HEK293T (cell line): ENCODE measurements around the gene CSF2RB.

Experiments
- CTCF ChIA-PET: fragments of 350-600 bp; formaldehyde crosslinking; extraction: SDS; loops from one replicate; lab custom pipeline; 2021; ENCODE audit warnings: antibody characterized with exemption, inconsistent platforms; lab: Yijun Ruan, JAX
- POLR2A ChIA-PET: fragments of 350-600 bp; formaldehyde crosslinking; extraction: SDS; loops from one replicate; lab custom pipeline; 2020; ENCODE audit warnings: antibody characterized with exemption, inconsistent platforms; lab: Yijun Ruan, JAX
- DNase-seq: peaks from one replicate; pipeline ENCODE4 v3.0.0; 2012; ENCODE audit warnings: mixed read lengths; ENCODE audit errors: extremely low spot score
- ARNT ChIP-seq: fragments of 450-650 bp; IDR thresholded peaks from 2 replicates; pipeline ENCODE4 v1.6.1; 2017; ENCODE audit warnings: mild to moderate bottlenecking
- BHLHE40 ChIP-seq: fragments of 450-650 bp; IDR thresholded peaks from 2 replicates; pipeline ENCODE4 v1.6.1; 2016; ENCODE audit warnings: mild to moderate bottlenecking, moderate library complexity, borderline replicate concordance
- CTBP1 ChIP-seq: fragments of 450-650 bp; IDR thresholded peaks from 2 replicates; pipeline ENCODE4 v1.6.1; 2016; ENCODE audit warnings: borderline replicate concordance
- ELF4 ChIP-seq: fragments of 450-650 bp; IDR thresholded peaks from 2 replicates; pipeline ENCODE4 v1.6.1; 2017; ENCODE audit warnings: antibody characterized with exemption
- FOXA1 ChIP-seq: fragments of 450-650 bp; IDR thresholded peaks from 2 replicates; pipeline ENCODE4 v1.6.1; 2016; ENCODE audit warnings: mild to moderate bottlenecking
- FOXK2 ChIP-seq: fragments of 450-650 bp; IDR thresholded peaks from 2 replicates; pipeline ENCODE4 v1.6.1; 2016; ENCODE audit warnings: mild to moderate bottlenecking
- FOXM1 ChIP-seq: fragments of 450-650 bp; IDR thresholded peaks from 2 replicates; pipeline ENCODE4 v1.6.1; 2017; ENCODE audit warnings: mild to moderate bottlenecking, borderline replicate concordance
- HDGF ChIP-seq: fragments of 450-650 bp; IDR thresholded peaks from 2 replicates; pipeline ENCODE4 v1.6.1; 2017; ENCODE audit warnings: antibody characterized with exemption, borderline replicate concordance
- L3MBTL2 ChIP-seq: fragments of 450-650 bp; conservative IDR thresholded peaks from 2 replicates; pipeline ENCODE4 v1.6.1; 2016; ENCODE audit warnings: mild to moderate bottlenecking
- LEF1 ChIP-seq: fragments of 450-650 bp; IDR thresholded peaks from 2 replicates; pipeline ENCODE4 v1.6.1; 2017; ENCODE audit warnings: mild to moderate bottlenecking, borderline replicate concordance
- NFRKB ChIP-seq: fragments of 450-650 bp; IDR thresholded peaks from 2 replicates; pipeline ENCODE4 v1.6.1; 2016; ENCODE audit warnings: mild to moderate bottlenecking, moderate library complexity
- SP1 ChIP-seq: fragments of 450-650 bp; IDR thresholded peaks from 2 replicates; pipeline ENCODE4 v1.6.1; 2017
- SUZ12 ChIP-seq: fragments of 450-650 bp; IDR thresholded peaks from 2 replicates; pipeline ENCODE4 v1.6.1; 2016; ENCODE audit warnings: mild to moderate bottlenecking
- TARDBP ChIP-seq: fragments of 450-650 bp; IDR thresholded peaks from 2 replicates; pipeline ENCODE4 v1.6.1; 2016
- ZNF384 ChIP-seq: fragments of 450-650 bp; IDR thresholded peaks from 2 replicates; pipeline ENCODE4 v1.6.1; 2016
- TF ChIP-seq, protein P1 (sequence below): fragments of 450-650 bp; IDR thresholded peaks from 2 replicates; pipeline ENCODE4 v1.6.1; 2016

CSF2RB gene

DNA sequence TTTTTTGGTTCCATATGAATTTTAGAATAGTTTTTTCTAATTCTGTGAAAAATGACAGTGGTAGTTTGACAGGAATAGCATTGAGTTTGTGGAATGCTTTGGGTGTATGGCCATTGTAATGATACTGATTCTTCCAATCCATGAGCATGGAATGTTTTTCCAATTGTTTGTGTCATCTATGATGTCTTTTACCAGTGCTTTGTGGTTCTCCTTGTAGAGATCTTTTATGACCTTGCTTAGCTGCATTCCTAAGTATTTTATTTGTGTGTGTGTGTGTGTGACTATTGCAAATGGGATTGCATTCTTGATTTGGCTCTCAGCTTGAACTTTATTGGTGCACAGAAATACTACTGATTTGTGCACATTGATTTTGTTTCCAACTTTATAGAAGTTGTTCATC is 3.0 kb upstream of the CSF2RB start:
- DNase-seq = no peak
- CTCF ChIA-PET = no interaction called here
- no peak for TF ChIP-seq ELF4
- no peak for TF ChIP-seq ZNF384
- TF ChIP-seq FOXK2 = no peak
- TF ChIP-seq FOXM1 = no peak
- TF ChIP-seq L3MBTL2 = no peak
- no peak for TF ChIP-seq CTBP1
- no peak for TF ChIP-seq TARDBP
- TF ChIP-seq ARNT = no peak
- no peak for TF ChIP-seq SUZ12
- no peak for TF ChIP-seq BHLHE40
- TF ChIP-seq FOXA1 = no peak
- TF ChIP-seq HDGF = no peak
- POLR2A ChIA-PET = no interaction called here

DNA sequence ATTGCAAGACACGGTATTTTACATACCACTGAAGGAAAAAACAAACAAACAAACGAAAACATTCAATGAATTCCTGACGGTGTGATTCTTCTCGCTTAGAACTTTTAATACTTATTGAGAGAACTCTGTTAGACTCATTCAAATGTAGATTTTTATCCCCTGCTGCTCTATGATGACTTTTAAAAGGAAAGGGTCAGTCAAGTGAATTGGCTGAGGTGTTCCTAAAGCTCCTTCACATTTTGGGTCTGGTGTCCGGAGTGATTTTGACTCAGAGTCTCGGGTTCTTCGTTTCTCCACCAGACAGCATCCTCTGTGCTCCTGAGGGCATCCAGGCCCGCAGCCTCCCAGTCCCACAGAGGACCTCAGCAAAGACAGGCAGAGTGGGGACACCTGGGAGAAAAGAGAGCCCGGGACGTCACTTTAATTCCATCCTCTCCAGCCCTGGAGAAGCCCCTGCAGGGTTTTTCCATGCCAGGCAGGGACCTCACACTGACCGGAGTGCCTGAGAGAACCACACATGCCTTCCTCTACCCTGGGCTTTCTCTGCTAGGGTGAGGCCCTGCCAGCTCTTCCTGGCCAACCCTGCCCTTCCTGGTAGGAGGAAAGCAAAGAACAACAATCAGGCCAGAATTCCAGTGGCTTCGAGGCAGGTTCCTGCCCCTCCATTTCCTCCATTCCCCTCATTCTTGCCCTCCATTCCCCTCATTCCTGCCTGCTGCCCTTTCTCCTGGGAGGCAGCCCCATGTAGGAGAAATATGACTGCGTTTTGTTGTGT is 1.4 kb upstream of the CSF2RB start:
- CTCF ChIA-PET = no interaction called here
- no peak for DNase-seq
- TF ChIP-seq SP1 = no peak
- no peak for TF ChIP-seq ELF4
- TF ChIP-seq ZNF384 = no peak
- TF ChIP-seq HDGF = no peak
- TF ChIP-seq ARNT = no peak
- TF ChIP-seq, protein P1, sequence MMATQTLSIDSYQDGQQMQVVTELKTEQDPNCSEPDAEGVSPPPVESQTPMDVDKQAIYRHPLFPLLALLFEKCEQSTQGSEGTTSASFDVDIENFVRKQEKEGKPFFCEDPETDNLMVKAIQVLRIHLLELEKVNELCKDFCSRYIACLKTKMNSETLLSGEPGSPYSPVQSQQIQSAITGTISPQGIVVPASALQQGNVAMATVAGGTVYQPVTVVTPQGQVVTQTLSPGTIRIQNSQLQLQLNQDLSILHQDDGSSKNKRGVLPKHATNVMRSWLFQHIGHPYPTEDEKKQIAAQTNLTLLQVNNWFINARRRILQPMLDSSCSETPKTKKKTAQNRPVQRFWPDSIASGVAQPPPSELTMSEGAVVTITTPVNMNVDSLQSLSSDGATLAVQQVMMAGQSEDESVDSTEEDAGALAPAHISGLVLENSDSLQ = no peak
- no peak for TF ChIP-seq LEF1
- TF ChIP-seq TARDBP = no peak
- TF ChIP-seq FOXK2 = no peak
- no peak for TF ChIP-seq NFRKB
- no peak for TF ChIP-seq FOXM1
- TF ChIP-seq SUZ12 = no peak
- TF ChIP-seq FOXA1 = no peak
- no peak for TF ChIP-seq L3MBTL2
- TF ChIP-seq CTBP1 = no peak
- TF ChIP-seq BHLHE40 = no peak
- POLR2A ChIA-PET = no interaction called here

DNA sequence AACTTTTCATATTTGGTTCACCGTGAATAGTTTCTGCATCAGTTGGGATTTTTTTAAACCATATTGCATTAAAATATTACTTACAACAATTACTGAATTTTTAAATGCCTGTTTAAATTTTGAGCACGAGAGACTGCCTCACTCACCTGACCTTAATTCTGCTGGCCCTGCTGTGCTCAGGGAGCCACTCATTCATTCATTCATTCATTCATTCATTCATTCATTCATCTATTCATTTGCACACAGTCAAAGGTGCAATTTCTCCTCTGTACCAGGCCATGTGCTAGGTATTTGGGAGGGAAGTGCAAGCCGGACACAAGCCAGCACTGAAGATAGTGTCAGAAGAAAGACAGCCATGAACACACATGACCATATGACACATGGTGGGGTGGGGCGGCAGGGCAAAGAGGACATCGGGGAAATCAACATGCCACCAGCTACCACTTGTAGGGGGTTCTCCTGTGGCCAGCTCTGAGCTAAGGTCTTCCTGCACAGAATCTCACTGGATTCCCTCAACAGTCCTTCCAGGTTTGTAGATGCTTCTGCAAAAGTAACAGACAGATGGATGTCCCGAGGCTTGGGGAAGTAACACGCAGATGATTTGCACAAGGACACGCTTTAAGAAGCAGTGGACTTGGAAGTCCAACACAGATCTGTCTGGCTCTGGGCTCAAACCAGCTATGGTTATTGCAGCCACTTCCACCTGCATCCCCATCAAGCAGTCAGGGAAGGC is 568 bp upstream of the CSF2RB start:
- no peak for DNase-seq
- TF ChIP-seq L3MBTL2 (no peak), SUZ12 (no peak), NFRKB (no peak), FOXM1 (no peak), HDGF (no peak), BHLHE40 (no peak), FOXK2 (no peak), LEF1 (no peak), ELF4 (no peak), CTBP1 (no peak), TARDBP (no peak), ZNF384 (no peak), FOXA1 (no peak), ARNT (no peak), SP1 (no peak)
- TF ChIP-seq, protein P1 = no peak
- ChIA-PET POLR2A (no interaction called here), CTCF (no interaction called here)

DNA sequence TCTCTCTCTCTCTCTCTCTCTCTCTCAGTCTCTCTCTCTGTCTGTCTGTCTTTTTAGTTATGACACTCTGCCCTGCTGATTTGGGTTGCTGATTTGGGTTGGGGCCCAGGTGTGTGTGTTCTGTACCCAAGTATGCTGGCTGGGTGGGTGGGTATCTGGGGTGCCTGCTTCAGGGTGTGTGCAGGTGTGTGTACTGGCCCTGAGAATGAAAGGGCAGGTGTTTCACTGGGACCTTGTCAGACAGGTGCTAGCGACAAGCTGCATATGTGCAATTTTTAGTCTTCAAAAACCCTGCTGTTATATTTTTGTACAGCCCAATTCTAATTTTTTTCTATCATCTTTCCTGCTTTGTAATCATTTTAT is 943 bp downstream of the CSF2RB start:
- ChIA-PET POLR2A (no interaction called here), CTCF (no interaction called here)
- TF ChIP-seq CTBP1 (no peak), TARDBP (no peak), FOXA1 (no peak), ZNF384 (no peak), ELF4 (no peak), FOXK2 (no peak)
- TF ChIP-seq, protein P1 = no peak
- DNase-seq = no peak

DNA sequence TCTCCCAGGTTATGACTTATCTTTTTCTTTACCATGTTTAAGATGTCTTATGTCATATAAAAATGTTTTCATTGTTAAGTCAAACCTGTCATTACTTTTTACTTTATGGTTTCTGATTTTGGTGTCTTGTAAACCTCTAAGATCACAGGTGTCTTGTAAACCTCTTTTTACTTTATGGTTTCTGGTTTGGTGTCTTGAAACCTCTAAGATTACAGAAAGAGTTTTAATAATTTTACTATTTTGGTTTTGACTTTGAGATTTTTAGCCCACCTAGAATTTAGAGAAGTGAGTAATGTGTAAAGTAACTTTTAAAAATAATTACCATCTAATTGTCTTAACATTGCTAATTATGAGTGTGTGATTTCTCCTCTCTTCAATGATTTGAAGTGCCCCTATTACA is 2.6 kb downstream of the CSF2RB start:
- POLR2A ChIA-PET = no interaction called here
- TF ChIP-seq L3MBTL2 = no peak
- TF ChIP-seq NFRKB = no peak
- TF ChIP-seq FOXK2 = no peak
- no peak for TF ChIP-seq FOXA1
- no peak for TF ChIP-seq BHLHE40
- no peak for TF ChIP-seq FOXM1
- TF ChIP-seq LEF1 = no peak
- no peak for TF ChIP-seq TARDBP
- no peak for TF ChIP-seq ELF4
- no peak for TF ChIP-seq HDGF
- no peak for TF ChIP-seq SP1
- no peak for TF ChIP-seq SUZ12
- TF ChIP-seq ARNT = no peak
- TF ChIP-seq ZNF384 = no peak
- no peak for TF ChIP-seq CTBP1
- TF ChIP-seq, protein P1 = no peak
- CTCF ChIA-PET = no interaction called here
- DNase-seq = no peak
